HepG2 (cell line): ENCODE results near the gene GDAP1L1. TPM values are rescaled to one million over a fixed set of nuclear protein-coding genes. Genes with fewer than 3 reads are reported as not detected.

ENCODE experiments used
- BCL3 ChIP-seq: sonication (generic); formaldehyde crosslinking; IDR thresholded peaks from 2 replicates; pipeline ENCODE4 v1.5.1; 2020; ENCODE audit warnings: mild to moderate bottlenecking, missing genetic modification reagents, moderate library complexity
- CHD4 ChIP-seq: fragments of 200-600 bp; sonication (generic); IDR thresholded peaks from 2 replicates; pipeline ENCODE4 v1.7.0; 2017; ENCODE audit warnings: mild to moderate bottlenecking, low read length, borderline replicate concordance
- DMAP1 ChIP-seq: IDR thresholded peaks from 2 replicates; pipeline ENCODE4 v1.6.1; 2016
- ELF1 ChIP-seq: sonication (generic); formaldehyde crosslinking; IDR thresholded peaks from 2 replicates; pipeline ENCODE4 v1.4.0; 2020; ENCODE audit warnings: missing genetic modification reagents
- HMG20B ChIP-seq: conservative IDR thresholded peaks from 2 replicates; pipeline ENCODE4 v1.6.1; 2016; ENCODE audit warnings: missing genetic modification reagents, missing compliant biosample characterization
- LBX2 ChIP-seq: sonication (generic); formaldehyde crosslinking; IDR thresholded peaks from 2 replicates; pipeline ENCODE4 v1.5.0; 2020; ENCODE audit warnings: missing genetic modification reagents, mild to moderate bottlenecking, borderline replicate concordance
- MED1 ChIP-seq: sonication (generic); formaldehyde crosslinking; IDR thresholded peaks from 2 replicates; pipeline ENCODE4 v1.4.0; 2020; ENCODE audit warnings: missing genetic modification reagents
- NONO ChIP-seq, 2 experiments: fragments of 450-650 bp in 1 of 2; sonication (generic) in 1 of 2; formaldehyde crosslinking in 1 of 2; IDR thresholded peaks in 1 of 2; conservative IDR thresholded peaks in 1 of 2; 2 replicates each; pipeline versions ENCODE4 v1.6.1 to v1.8.0; 2017 to 2022; ENCODE audit warnings: mild to moderate bottlenecking in 1 of 2, missing genetic modification reagents in 1 of 2, moderate library complexity in 1 of 2
- RAD21 ChIP-seq: fragments of 450-650 bp; formaldehyde crosslinking; IDR thresholded peaks from 2 replicates; pipeline ENCODE4 v1.5.0; 2020; ENCODE audit warnings: mild to moderate bottlenecking
- SIN3A ChIP-seq: IDR thresholded peaks from 2 replicates; pipeline ENCODE4 v1.6.1; 2011; ENCODE audit warnings: low read depth, mild to moderate bottlenecking, control low read depth, low read length, borderline replicate concordance
- ZEB1 ChIP-seq: IDR thresholded peaks from 2 replicates; pipeline ENCODE4 v1.6.1; 2012; ENCODE audit warnings: mild to moderate bottlenecking, low read depth, inconsistent platforms; ENCODE audit not compliant: insufficient replicate concordance
- ZNF276 ChIP-seq: sonication (generic); formaldehyde crosslinking; IDR thresholded peaks from 2 replicates; pipeline ENCODE4 v1.4.0; 2020; ENCODE audit warnings: mild to moderate bottlenecking, low read depth, missing genetic modification reagents
- ZNF281 ChIP-seq: sonication (generic); formaldehyde crosslinking; IDR thresholded peaks from 2 replicates; pipeline ENCODE4 v1.4.0; 2020; ENCODE audit warnings: missing genetic modification reagents, borderline replicate concordance
- ZNF33B ChIP-seq: sonication (generic); formaldehyde crosslinking; IDR thresholded peaks from 2 replicates; pipeline ENCODE4 v1.5.1; 2020; ENCODE audit warnings: mild to moderate bottlenecking, missing genetic modification reagents
- ZNF484 ChIP-seq: sonication (generic); formaldehyde crosslinking; IDR thresholded peaks from 2 replicates; pipeline ENCODE4 v1.5.1; 2020; ENCODE audit warnings: mild to moderate bottlenecking, low read depth, missing genetic modification reagents, borderline replicate concordance
- ZNF678 ChIP-seq: sonication (generic); formaldehyde crosslinking; IDR thresholded peaks from 2 replicates; pipeline ENCODE4 v1.4.0; 2020; ENCODE audit warnings: mild to moderate bottlenecking, missing genetic modification reagents
- ZNF83 ChIP-seq: sonication (generic); formaldehyde crosslinking; IDR thresholded peaks from 2 replicates; pipeline ENCODE4 v1.4.0; 2020; ENCODE audit warnings: missing genetic modification reagents, mild to moderate bottlenecking, borderline replicate concordance
- polyA plus RNA-seq, 8 experiments: library from polyadenylated mRNA; depleted of rRNA in 3 of 8; stranded (reverse) in 7 of 8; unstranded in 1 of 8; fragments of >200 nt; fragmentation: Illumina TruSeq in 4 of 8; extraction: Trizol in 4 of 8; gene quantifications; 2 replicates each; pipeline versions ENCODE4 v1.2.1 to v1.2.3, GENCODE V29; 2011 to 2016; ENCODE audit warnings: low read depth in 4 of 8, missing spikeins in 1 of 8, mixed read lengths in 1 of 8; ENCODE audit not compliant: insufficient read depth in 1 of 8
- total RNA-seq, 5 experiments: library from RNA; depleted of rRNA; stranded (reverse); fragments of >200 nt; fragmentation: Illumina TruSeq; extraction: Trizol; gene quantifications; 2 replicates each; pipeline ENCODE4 v1.2.3, GENCODE V29; 2016; ENCODE audit warnings: low read depth in 1 of 5
- TF ChIP-seq, protein P1 (sequence below): sonication (generic); formaldehyde crosslinking; IDR thresholded peaks from 2 replicates; pipeline ENCODE4 v1.5.0; 2020; ENCODE audit warnings: mild to moderate bottlenecking, missing genetic modification reagents, borderline replicate concordance

The GDAP1L1 gene
- total and polyA plus RNA-seq, 2 of the 13 experiments (the other 11 are each of a cell fraction or from before 2014, with no cell fraction given), result 0.04 TPM; not detected in 1

DNA sequence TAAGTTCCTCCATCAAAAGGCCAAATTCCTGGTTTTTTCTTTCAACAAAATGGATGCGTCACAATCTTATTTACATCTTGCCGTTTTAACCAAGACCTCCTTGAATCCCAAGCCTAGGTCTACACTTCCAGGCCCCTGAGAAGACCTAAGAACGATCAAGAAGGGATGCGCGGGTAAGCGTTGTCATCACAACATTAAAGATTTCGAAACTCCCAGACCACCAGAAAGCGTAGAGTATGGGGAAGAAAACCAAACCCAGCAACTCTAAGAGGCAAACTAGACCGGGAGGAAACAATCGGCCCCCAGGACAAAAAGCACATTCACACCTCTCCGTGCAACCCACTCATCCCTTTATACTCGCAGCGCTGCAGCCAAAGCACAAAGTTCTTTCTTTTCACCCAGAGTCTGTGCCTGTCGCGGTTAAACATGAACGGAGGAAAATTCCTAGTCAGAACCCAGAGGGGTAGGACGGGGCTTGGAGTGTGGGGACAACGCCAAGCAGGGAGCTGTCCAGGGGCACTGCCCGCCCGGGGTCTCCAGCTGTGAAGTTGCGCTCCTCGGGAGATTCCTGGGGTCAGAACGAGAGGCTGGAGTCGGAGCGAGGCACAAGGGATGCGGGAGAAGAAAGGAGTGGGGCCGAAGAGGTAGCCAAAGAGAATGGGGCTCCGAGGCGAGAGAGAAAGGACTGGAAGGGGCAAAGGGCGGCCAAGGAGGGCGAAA, 37.3 kb upstream of the GDAP1L1 start (continued):
- TF ChIP-seq, protein P1, sequence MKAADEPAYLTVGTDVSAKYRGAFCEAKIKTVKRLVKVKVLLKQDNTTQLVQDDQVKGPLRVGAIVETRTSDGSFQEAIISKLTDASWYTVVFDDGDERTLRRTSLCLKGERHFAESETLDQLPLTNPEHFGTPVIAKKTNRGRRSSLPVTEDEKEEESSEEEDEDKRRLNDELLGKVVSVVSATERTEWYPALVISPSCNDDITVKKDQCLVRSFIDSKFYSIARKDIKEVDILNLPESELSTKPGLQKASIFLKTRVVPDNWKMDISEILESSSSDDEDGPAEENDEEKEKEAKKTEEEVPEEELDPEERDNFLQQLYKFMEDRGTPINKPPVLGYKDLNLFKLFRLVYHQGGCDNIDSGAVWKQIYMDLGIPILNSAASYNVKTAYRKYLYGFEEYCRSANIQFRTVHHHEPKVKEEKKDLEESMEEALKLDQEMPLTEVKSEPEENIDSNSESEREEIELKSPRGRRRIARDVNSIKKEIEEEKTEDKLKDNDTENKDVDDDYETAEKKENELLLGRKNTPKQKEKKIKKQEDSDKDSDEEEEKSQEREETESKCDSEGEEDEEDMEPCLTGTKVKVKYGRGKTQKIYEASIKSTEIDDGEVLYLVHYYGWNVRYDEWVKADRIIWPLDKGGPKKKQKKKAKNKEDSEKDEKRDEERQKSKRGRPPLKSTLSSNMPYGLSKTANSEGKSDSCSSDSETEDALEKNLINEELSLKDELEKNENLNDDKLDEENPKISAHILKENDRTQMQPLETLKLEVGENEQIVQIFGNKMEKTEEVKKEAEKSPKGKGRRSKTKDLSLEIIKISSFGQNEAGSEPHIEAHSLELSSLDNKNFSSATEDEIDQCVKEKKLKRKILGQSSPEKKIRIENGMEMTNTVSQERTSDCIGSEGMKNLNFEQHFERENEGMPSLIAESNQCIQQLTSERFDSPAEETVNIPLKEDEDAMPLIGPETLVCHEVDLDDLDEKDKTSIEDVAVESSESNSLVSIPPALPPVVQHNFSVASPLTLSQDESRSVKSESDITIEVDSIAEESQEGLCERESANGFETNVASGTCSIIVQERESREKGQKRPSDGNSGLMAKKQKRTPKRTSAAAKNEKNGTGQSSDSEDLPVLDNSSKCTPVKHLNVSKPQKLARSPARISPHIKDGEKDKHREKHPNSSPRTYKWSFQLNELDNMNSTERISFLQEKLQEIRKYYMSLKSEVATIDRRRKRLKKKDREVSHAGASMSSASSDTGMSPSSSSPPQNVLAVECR (CRISPR knock-in tag), result no peak
- TF ChIP-seq CHD4 (no peak), ELF1 (peak; percentile 37; the same call in 1 of the 2 replicates), ZEB1 (no peak), DMAP1 (CRISPR knock-in tag) (0 out of 2 replicates have a peak, but pooled peaks have one; percentile 13), NONO (IDR thresholded peaks at IDR 0.05) (no peak), NONO (CRISPR knock-in tag; conservative IDR thresholded peaks at IDR 0.05) (no peak; the same call in 1 of the 2 replicates), HMG20B (CRISPR knock-in tag) (0 out of 2 replicates have a peak, but pooled peaks have one; percentile 28), ZNF281 (CRISPR knock-in tag) (no peak; the same call in 1 of the 2 replicates), LBX2 (CRISPR knock-in tag) (0 out of 2 replicates have a peak, but pooled peaks have one; percentile 2), BCL3 (CRISPR knock-in tag) (no peak), ZNF276 (CRISPR knock-in tag) (no peak), ZNF83 (0 out of 2 replicates have a peak, but pooled peaks have one; percentile 30), ZNF678 (CRISPR knock-in tag) (no peak), SIN3A (no peak), ZNF484 (CRISPR knock-in tag) (no peak), ZNF33B (CRISPR knock-in tag) (no peak), MED1 (CRISPR knock-in tag) (no peak), RAD21 (CRISPR knock-in tag) (no peak)
